ENCODE measurements around the gene PDE7B. TPM values are rescaled to one million over a fixed set of nuclear protein-coding genes. Genes with fewer than 3 reads are reported as not detected.

Gene PDE7B
- total RNA-seq, 1 donor = 2.4 TPM

- no peak for DNase-seq (ENCODE audit: low read depth in 2 of 3, low spot score in 2 of 3)
These were observed 131.6 kb downstream of the PDE7B start for GRCh38 chr6:135983093-135983492.

- no peak for DNase-seq (ENCODE audit: low read depth in 2 of 3, low spot score in 2 of 3)
These were observed 132.3 kb downstream of the PDE7B start for GRCh38 chr6:135983718-135984343.

DNA sequence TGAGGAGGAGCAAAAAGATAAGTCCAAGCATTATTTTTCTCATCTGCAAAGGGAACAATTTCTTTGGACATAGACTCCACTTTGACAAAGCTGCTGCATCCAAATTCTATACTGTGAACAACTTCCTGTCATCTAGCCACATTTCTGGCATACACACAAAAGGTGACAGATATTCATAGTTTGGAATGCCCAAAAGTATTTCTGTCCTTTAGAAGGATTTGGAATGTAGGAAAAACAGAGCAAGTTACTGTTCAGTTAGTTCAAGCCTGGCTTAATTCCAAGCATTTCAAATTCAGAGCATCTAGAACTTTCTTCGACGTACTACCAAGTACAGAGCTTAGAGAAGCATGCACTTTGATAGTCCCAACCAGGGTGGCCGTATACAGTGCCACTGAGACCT lies 134.0 kb downstream of the PDE7B start:
- no peak for DNase-seq (ENCODE audit: low read depth in 2 of 3, low spot score in 2 of 3)

- no peak for DNase-seq (ENCODE audit: low read depth in 2 of 3, low spot score in 2 of 3)
These were observed 135.7 kb downstream of the PDE7B start for GRCh38 chr6:135987226-135987625.

DNA sequence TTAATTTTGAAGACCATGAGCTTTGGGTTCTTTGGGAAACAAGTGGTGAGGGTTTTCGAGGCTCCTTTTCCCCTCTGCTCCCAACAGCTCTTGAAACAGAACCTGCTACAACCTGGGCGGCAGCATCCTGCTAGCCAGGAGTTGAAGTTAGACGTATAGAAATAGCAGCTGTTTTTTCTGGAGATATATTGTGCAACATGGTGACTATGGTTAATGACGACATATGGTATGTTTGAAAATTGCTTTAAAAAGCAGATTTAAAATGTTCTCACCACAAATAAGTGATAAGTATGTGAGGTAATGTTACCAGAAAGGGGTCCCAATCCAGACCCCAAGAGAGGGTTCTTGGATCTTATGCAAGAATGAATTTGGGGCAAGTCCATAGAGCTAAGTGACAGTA lies 138.9 kb downstream of the PDE7B start:
- no peak for DNase-seq (ENCODE audit: low read depth in 2 of 3, low spot score in 2 of 3)

DNA sequence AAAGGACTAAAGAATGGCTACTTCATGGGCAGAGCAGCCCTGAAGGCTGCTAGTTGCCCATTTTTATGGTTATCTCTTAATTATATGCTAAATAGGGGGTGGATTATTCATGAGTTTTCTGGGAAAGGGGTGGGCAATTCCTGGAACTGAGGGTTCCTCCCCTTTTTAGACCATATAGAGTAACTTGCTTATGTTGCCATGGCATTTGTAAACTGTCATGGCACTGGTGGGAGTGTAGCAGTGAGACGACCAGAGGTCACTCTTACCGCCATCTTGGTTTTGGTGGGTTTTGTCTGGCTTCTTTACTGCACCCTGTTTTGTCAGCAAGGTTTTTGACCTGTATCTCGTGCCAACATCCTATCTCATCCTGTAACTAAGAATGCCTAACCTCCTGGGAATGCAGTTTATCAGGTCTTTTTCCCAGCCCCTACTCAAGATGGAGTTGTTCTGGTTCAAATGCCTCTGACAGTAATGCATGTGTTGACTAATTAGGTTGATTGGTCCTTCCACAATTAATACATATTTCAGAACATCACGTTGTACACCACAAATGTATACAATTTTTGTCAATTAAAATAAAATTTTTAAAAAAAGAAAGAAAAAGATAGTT lies 139.5 kb downstream of the PDE7B start:
- DNase-seq (ENCODE audit: low read depth in 2 of 3, low spot score in 2 of 3) = no peak

GRCh38 chr6:135992739-135993138 lies 141.2 kb downstream of the PDE7B start:
- no peak for DNase-seq (ENCODE audit: low read depth in 2 of 3, low spot score in 2 of 3)

DNA sequence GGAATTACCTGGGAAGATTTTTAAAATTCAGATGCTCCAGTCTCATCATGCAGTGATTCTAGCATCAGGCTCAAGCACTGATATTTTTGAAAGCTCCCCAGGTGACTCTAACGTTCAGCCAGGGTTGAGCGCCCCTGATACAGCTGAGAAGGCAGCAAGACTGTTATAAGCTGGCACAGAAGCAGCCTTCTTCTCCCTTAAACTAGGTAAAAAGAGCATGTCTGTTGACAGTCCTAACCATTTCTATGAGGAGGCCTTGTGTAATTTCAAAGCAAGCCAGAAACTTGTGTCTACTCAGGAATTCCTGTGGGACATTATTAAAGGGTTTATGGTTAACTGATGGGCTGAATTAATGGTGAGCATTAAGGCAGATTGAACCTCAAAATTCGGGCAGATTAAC lies 141.9 kb downstream of the PDE7B start:
- DNase-seq (ENCODE audit: low read depth in 2 of 3, low spot score in 2 of 3) = no peak

DNA sequence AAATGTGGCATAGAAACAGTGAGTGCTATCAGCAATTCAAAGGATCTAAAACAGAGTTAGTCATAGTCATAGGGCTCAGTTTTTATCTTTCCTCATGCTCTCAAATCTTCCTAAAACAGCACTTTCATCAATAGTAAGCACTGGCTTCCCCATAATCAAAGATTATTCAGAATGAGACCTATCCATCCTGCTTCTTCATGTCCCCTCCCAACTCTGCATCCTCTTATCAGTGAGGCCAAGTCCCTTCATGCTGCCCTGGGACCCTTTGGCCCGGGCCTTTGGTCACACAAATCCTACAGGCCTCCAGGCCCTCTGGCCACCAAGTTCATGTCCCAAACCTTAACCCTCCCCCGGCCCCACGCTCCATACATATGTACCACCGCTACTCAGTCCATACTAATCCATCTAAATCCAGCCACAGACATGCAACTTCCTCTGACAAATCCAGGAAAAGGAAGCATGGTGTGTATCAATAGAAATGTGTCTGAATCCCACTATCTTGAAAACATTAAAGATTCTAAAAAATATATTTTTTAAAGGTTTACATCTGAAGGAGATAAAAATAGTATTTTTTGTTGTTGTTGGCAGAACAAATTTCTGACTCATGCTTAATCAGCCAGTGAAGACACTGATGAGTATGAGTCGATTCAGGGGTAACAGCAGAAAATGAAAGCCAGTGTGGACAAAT lies 143.5 kb downstream of the PDE7B start:
- no peak for DNase-seq (ENCODE audit: low read depth in 2 of 3, low spot score in 2 of 3)

GRCh38 chr6:135995545-135995898 lies 144.0 kb downstream of the PDE7B start:
- no peak for DNase-seq (ENCODE audit: low read depth in 2 of 3, low spot score in 2 of 3)

DNA sequence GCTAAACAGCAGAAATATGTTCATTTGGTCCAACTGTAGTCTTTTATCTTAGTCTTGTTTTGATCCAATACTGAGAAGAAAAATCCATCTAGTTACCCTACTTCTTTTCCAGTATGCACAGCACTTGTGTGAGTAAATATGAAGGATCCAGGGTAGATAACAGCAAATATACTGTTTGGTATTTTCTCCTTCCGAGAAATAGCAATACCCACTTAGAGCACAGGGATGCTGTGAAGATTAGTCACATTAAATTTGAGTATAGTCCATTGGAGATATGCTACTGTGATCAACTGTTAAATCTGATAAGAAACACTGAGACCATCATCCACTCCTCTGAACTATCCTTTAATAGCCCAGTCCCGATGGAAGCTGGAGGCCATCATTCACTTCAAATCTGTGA lies 145.2 kb downstream of the PDE7B start:
- DNase-seq (ENCODE audit: low read depth in 2 of 3, low spot score in 2 of 3) = no peak

DNA sequence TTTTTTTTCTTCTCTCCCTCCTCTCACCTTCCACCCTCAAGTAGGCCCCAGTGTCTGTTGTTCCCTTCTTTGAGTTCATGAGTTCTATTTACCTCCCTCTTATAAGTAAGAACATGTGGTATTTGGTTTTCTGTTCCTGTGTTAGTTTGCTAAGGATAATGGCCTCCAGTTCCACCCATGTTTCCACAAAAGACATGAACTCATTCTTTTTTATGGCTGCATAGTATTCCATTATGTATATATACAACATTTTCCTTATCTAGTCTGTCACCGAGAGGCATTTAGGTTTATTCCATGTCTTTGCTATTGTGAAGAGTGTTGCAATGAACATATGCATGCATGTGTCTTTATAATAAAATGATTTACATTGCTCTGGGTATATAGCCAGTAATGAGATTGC lies 147.9 kb downstream of the PDE7B start:
- DNase-seq (ENCODE audit: low read depth in 2 of 3, low spot score in 2 of 3) = no peak

- peak in 1 of 3 donors; percentile 0 for DNase-seq (ENCODE audit: low read depth in 2 of 3, low spot score in 2 of 3)
These were observed 155.8 kb downstream of the PDE7B start for GRCh38 chr6:136007345-136007744.

DNA sequence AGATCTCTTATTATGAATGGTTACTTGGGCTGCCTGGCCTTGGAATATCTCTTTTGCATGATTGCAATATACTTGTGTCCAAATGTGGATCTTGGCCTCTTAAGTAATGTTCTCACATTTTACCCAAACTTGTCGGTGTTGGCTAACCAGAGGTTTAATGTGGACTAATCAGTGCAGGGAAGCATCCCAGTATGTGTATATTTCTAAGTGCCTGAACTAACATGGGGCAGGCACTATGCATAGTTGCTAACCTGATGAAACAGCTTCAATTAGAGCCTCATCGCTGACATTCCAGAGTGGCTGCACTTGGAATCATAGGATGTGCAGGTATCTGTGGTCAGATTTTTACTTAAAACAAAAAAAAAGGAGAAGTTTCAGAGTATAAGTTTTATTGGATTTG lies 160.0 kb downstream of the PDE7B start:
- no peak for DNase-seq (ENCODE audit: low read depth in 2 of 3, low spot score in 2 of 3)

DNA sequence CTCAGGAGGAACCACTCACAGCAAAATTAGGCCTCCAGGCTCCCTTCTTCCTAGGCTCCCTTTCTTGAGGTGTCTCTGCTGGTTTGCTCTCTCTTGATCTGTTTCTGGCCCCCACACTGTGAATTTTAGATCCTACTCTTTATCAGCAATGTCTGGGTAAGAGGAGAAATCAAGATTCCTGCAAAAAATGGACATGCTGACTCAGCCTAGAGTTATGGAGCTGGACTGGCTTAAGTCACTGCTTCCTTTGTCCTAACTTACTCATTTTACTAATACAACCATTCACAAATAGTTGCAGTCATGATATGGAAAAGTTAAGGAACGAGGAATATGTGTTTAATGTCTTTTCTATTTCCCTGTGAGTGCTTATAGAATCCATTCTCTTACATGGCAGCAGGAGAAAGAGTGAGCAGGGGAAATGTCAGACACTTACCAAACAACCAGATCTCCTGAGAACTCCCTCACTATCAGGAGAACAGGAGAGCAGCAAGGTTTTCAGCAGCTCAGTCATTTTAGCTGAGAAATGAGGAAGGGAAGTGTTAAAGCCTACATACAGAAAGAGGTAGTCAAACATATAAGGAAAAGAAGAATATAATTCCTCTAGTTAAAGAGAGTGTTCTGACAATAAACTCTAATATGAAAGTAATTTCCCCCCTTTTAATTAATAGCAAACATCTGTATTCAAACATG lies 160.8 kb downstream of the PDE7B start:
- DNase-seq (ENCODE audit: low read depth in 2 of 3, low spot score in 2 of 3) = no peak

DNA sequence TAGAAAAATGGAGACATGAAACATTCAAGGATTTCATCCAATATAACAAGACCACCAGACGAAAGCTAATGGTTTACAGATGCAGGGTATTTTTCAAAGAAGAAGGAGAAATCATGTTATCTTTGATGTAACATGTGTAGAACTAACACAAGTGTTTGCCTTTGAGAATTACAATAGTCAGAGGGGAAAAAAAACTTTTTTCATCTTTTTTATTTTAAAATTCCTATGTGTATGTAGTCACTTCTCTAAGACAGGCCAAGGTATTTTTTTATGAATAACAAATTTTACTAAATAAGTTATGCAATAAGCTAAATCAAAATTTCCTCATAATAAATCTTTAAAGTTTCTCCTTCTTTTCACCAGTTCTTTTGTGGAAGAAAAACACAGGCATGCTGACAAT lies 161.4 kb downstream of the PDE7B start:
- DNase-seq (ENCODE audit: low read depth in 2 of 3, low spot score in 2 of 3) = no peak

GRCh38 chr6:136014454-136015437 lies 163.2 kb downstream of the PDE7B start:
- no peak for DNase-seq (ENCODE audit: low read depth in 2 of 3, low spot score in 2 of 3)

- no peak for DNase-seq (ENCODE audit: low read depth in 2 of 3, low spot score in 2 of 3)
These were observed 164.0 kb downstream of the PDE7B start for GRCh38 chr6:136015531-136015930.

DNA sequence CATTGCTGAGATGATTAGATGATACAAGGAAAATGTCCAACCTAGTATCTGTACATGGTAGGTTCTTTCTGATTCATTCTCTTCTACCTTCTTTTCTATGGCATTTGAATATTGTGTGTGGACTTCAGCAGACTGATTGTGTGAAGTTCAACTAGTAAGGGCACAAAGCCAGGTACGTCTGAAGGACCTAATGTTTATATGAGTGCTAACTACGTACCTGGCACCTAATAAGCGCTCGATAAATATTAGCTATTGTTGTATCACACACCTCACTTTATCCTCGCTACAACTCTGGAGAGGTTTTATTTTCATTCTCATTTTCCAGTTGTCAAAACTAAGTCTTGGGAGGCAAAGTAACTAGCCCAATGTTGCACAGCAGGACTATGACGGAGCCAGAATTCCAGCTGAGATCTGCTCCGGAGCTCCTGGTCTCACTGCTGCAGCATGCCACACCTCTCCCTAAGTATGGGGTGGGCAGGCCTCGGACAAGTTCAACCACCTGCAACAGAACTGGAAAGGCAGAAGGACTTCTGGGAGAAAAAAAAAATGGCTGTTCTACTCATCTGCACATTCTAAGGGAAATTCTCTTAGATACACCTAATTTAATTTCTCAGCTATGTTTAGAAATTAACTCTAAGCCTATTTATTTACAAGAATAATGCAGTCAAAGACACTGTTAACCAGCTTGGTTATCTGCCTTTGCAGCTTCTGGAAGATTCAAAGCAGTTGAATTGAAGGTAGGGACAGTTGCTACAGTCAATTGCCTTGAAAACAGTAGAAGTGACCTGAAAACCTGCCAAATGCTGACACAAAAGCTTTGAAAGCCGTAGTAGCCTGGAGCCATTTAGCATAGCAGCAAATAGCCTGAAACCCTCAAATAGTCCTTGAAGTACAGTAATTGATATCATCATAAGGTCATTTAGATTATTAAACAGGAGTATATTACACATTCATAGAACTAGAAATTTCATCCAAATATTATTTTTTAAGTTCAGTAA lies 165.0 kb downstream of the PDE7B start:
- no peak for DNase-seq (ENCODE audit: low read depth in 2 of 3, low spot score in 2 of 3)

Measured in hematopoietic multipotent progenitor cell (in vitro differentiated cells).